Measurements from ENCODE around the gene PHF19. TPM values are rescaled to one million over a fixed set of nuclear protein-coding genes. Genes with fewer than 3 reads are reported as not detected.

The PHF19 gene
- total RNA-seq, 2 donors from 2014 or later: 47.9 to 81.7 TPM

- no peak overlapping the region for H3K4me3 ChIP-seq
- peaks cover 12 to 25% of the 10 kb centered on the region in 2 donors for H3K4me1 ChIP-seq (ENCODE audit: control insufficient read depth in 1 of 2, low read depth in 2 of 2)
- H3K27ac ChIP-seq: no peak overlapping the region
- DNase-seq (ENCODE audit: low spot score) (no peak), ATAC-seq (ENCODE audit: insufficient number of reproducible peaks, low FRiP score, low read depth) (no peak)
- no peak for TF ChIP-seq CTCF (IDR thresholded peaks at IDR 0.05)
- H3K9me3 ChIP-seq: no peaks in the 10 kb centered on the region
- H3K36me3 ChIP-seq: peaks cover 24% of the 10 kb centered on the region
- no peaks in the 10 kb centered on the region for H3K27me3 ChIP-seq (replicated peaks; ENCODE audit: insufficient read depth)
Measured at GRCh38 chr9:120900824-120901223, 23.8 kb upstream of the PHF19 start.

GRCh38 chr9:120899490-120900068 is 22.6 kb upstream of the PHF19 start:
- peaks cover 18% of the 10 kb centered on the region for H3K36me3 ChIP-seq
- no peaks in the 10 kb centered on the region for H3K9me3 ChIP-seq
- H3K27me3 ChIP-seq (replicated peaks; ENCODE audit: insufficient read depth): no peaks in the 10 kb centered on the region
- H3K4me1 ChIP-seq (ENCODE audit: control insufficient read depth in 1 of 2, low read depth in 2 of 2): peaks cover 15 to 37% of the 10 kb centered on the region in 2 donors
- ATAC-seq (ENCODE audit: insufficient number of reproducible peaks, low FRiP score, low read depth): no peak
- H3K27ac ChIP-seq: no peak overlapping the region
- H3K4me3 ChIP-seq: no peak overlapping the region
- no peak for DNase-seq (ENCODE audit: low spot score)
- TF ChIP-seq CTCF (IDR thresholded peaks at IDR 0.05): no peak

GRCh38 chr9:120898396-120898795 is 21.4 kb upstream of the PHF19 start:
- Histone ChIP-seq H3K27me3 (replicated peaks; ENCODE audit: insufficient read depth) (no peaks in the 10 kb centered on the region), H3K27ac (no peak overlapping the region), H3K36me3 (peaks cover 8% of the 10 kb centered on the region), H3K9me3 (no peaks in the 10 kb centered on the region), H3K4me3 (no peak overlapping the region), H3K4me1 (ENCODE audit: control insufficient read depth in 1 of 2, low read depth in 2 of 2) (peaks cover 15 to 49% of the 10 kb centered on the region in 2 donors)
- no peak for TF ChIP-seq CTCF (IDR thresholded peaks at IDR 0.05)
- no peak for DNase-seq (ENCODE audit: low spot score)
- ATAC-seq (ENCODE audit: insufficient number of reproducible peaks, low FRiP score, low read depth): no peak

- no peak overlapping the region for H3K4me3 ChIP-seq
- H3K9me3 ChIP-seq: no peaks in the 10 kb centered on the region
- no peaks in the 10 kb centered on the region for H3K36me3 ChIP-seq
- no peak for DNase-seq (ENCODE audit: low spot score)
- no peaks in the 10 kb centered on the region for H3K27me3 ChIP-seq (replicated peaks; ENCODE audit: insufficient read depth)
- peak overlapping the region; percentile 89 to 91 for H3K27ac ChIP-seq
- ATAC-seq (ENCODE audit: insufficient number of reproducible peaks, low FRiP score, low read depth): no peak
- no peak for TF ChIP-seq CTCF (IDR thresholded peaks at IDR 0.05)
- H3K4me1 ChIP-seq (ENCODE audit: control insufficient read depth in 1 of 2, low read depth in 2 of 2): peaks cover 17 to 67% of the 10 kb centered on the region in 2 donors
Measured at GRCh38 chr9:120895951-120896350, 19.0 kb upstream of the PHF19 start.

GRCh38 chr9:120894321-120895148 is 17.5 kb upstream of the PHF19 start:
- Histone ChIP-seq H3K27ac (peak overlapping the region; percentile 89 to 91), H3K36me3 (no peaks in the 10 kb centered on the region), H3K27me3 (replicated peaks; ENCODE audit: insufficient read depth) (no peaks in the 10 kb centered on the region), H3K4me3 (peak overlapping the region; percentile 52), H3K9me3 (no peaks in the 10 kb centered on the region), H3K4me1 (ENCODE audit: control insufficient read depth in 1 of 2, low read depth in 2 of 2) (peaks cover 17 to 81% of the 10 kb centered on the region in 2 donors)
- no peak for ATAC-seq (ENCODE audit: insufficient number of reproducible peaks, low FRiP score, low read depth)
- no peak for TF ChIP-seq CTCF (IDR thresholded peaks at IDR 0.05)
- no peak for DNase-seq (ENCODE audit: low spot score)
